LoVo (cell line): Measurements from ENCODE around the gene CARMIL3.
"Not testable (repeated sequence)": the region's sequence is repeated elsewhere in the genome, so short reads cannot be mapped to it uniquely, and the experiment has no call there.

ENCODE experiments used
- DNase-seq: peaks from one replicate; pipeline ENCODE4 v3.0.0-alpha.2; 2016; ENCODE audit warnings: low spot score

CARMIL3 gene, protein sequence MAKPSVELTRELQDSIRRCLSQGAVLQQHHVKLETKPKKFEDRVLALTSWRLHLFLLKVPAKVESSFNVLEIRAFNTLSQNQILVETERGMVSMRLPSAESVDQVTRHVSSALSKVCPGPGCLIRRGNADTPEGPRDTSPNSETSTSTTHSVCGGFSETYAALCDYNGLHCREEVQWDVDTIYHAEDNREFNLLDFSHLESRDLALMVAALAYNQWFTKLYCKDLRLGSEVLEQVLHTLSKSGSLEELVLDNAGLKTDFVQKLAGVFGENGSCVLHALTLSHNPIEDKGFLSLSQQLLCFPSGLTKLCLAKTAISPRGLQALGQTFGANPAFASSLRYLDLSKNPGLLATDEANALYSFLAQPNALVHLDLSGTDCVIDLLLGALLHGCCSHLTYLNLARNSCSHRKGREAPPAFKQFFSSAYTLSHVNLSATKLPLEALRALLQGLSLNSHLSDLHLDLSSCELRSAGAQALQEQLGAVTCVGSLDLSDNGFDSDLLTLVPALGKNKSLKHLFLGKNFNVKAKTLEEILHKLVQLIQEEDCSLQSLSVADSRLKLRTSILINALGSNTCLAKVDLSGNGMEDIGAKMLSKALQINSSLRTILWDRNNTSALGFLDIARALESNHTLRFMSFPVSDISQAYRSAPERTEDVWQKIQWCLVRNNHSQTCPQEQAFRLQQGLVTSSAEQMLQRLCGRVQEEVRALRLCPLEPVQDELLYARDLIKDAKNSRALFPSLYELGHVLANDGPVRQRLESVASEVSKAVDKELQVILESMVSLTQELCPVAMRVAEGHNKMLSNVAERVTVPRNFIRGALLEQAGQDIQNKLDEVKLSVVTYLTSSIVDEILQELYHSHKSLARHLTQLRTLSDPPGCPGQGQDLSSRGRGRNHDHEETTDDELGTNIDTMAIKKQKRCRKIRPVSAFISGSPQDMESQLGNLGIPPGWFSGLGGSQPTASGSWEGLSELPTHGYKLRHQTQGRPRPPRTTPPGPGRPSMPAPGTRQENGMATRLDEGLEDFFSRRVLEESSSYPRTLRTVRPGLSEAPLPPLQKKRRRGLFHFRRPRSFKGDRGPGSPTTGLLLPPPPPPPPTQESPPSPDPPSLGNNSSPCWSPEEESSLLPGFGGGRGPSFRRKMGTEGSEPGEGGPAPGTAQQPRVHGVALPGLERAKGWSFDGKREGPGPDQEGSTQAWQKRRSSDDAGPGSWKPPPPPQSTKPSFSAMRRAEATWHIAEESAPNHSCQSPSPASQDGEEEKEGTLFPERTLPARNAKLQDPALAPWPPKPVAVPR (N-terminal part only)

DNA sequence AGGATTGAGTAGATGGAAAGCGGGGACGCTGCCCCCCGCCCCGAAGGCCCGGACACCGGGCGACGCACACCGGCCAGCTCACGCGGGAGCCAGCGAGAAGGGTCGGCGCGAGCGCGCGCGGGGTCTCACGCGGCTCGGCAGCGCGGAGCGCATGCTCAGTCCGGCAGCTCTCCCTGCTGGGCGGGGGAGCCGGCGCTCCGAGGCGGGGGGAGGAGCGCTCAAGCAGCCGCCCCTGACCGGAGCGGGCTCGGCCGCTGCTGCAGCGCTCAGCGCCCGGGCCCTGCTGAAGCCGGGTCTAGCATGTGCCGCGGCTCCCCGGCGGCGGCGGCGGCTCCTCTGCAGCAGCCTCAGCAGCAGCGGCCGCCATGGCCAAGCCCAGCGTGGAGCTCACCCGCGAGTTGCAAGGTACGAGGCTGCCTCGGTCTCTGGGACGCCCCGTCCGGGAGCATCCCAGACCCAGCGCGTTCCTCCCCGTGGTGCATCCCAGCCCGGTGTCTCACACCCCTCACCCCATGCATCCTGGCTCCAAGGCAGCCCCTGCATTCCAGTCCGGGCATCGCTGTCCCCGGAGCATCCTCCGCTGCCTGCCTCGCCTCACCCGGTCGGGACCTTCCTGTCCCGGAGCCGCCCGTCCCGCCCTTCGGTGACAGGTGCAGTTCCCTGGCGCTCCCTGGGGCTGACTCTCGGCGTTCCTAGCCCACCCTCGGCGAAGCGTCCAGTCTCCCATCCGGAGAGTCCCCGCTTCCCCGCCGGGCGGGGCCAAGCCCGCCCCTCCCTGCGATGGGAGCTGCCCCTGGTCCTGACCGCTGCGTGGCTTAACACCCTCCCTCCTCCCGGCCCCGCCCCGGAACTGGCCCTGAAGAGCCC lies at the start of gene CARMIL3:
Gene CARMIL3 (plus strand): TSS at position 221 of the 867 bp plus-strand sequence. CDS start 145 bp downstream, at position 366.
- DNase-seq = peak; percentile 63

DNA sequence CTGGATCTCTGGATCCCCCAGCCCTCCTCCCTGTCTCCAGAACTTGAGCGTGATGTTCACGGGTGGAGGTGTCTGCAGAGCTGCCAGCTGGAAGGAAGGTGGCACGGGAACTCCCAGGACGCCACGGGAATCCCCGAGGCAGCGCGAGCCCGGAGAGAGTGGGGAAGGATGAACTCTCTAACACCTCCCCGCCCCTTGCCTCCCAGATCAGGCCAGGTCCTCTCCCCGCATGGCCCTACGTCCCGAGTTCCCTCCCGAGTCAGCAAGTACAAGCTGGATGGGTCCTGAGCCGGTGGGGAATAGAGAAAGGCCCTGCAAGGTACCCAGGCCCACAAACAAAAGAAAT lies 45.4 kb upstream of the CARMIL3 start:
- not testable (repeated sequence) for DNase-seq

DNA sequence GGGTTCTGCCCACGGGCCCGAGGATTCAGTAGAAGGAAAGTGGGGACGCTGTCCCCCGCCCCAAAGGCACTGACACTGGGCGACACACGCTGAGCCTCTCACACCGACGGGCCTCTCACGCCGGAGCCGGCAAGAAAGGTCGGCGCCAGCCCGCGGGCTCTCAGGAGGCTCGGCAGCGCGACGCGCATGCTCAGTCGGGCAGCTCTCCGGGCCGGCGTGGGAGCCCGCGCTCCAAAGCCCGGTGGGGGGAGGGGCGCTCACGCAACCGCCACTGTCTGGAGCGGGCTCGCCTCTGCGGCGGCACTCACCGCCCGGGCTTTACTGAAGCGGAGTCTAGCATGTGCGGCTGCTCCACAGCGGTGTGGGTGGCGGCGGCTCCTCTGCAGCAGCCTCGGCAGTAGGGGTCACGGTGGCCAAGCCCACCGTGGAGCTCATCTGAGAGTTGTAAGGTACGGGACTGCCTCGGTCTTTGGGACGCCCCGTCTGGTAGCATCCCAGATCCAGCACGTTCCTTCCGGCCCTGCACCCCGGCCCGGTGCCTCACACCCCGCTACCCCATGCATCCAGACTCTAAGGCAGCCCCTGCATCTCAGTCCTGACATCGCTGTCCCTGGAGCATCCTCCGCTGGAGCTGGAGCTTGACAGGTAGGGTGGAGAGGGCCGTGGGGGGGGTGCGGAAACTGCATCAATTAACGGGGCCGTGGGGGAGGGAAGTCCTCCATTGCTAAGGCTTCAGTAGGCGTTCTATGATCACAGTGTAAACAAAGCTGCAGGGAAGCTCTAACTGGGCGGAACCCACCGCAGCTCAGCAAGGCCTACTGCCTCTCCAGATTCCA lies 44.8 kb upstream of the CARMIL3 start:
- peak; percentile 41 for DNase-seq

DNA sequence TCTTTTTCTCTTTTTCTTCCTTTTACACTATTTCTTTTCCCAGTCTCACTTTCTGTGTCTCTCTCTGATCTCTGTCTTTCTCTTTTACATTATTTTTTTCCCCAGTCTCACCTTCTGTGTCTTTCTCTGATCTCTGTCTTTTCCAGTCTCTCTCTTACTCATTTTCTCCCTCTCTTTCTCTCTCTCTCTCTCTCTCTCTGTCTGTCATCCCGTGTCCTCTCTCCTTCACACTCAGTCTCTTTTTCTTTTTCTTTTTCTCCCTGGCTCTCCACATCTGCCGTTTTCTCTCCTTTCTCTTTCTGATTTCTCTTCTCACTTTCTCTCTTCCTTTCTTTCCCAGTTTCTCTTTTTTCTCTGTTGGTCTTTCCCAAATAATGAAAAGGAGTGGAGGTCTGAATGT lies 40.8 kb upstream of the CARMIL3 start:
- DNase-seq = no peak

DNA sequence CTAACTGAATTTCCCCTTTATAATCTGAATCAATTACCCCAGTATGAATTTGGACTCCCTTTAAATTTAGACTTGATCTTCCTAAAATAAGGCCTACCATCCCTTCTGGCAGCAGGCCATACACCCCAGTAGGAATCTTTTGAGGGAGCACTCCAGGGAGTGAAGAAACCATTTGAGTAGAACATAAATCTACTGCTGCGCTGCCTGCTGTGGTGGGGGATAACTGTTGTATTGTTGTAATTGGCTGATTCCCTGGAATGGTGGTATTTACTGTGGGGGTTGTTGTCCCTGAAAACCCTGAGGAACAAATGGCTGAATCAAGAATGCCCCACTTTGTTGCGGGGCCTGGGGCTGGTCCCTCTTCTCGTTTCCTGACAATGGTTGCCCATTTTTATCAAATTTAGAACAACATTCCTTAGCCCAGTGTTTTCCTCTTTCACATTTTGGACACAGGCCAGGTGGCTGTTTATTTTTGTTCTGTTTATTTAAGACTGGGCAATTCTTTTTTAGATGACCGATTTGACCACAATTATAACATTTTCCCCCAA lies 39.0 kb upstream of the CARMIL3 start:
- DNase-seq = not testable (repeated sequence)

DNA sequence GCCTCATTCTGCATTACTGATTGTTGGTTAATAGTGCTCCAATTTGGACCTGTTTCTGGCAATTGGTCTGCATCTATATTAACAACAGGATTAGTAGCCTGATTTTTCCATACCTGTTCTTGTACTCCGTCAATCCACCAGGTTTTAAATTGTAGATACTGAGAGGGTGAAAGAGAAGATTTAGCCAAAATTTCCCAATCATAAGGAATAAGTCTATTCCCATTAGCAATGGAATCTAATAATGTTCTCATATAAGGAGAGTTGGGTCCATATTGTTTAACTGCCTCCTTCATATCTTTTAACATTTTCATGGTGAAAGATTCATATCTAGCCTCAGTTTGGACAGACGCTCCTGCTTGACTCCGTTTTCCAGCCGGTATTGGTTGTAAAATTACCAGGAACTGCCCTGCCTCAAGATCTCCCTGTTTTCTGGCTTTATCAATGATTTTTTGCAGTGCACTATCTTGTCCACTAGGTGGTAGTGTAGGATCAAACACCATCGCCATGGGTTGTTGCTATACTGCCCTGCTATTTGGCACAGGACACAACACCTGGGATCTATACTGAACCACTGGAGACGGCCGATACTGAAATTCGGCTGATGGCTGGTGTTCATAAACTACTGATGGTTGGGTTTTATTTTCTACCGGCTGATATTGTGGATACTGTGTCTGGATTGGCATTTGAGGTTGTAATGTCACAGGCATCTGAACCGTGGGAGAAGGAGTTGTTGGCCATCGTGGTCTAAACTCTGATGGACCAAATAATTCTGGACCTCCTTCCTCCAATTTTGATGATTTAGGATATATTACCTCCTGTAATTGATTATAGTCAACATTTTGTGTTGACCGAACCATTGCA lies 37.9 kb upstream of the CARMIL3 start:
- DNase-seq = peak; percentile 77

DNA sequence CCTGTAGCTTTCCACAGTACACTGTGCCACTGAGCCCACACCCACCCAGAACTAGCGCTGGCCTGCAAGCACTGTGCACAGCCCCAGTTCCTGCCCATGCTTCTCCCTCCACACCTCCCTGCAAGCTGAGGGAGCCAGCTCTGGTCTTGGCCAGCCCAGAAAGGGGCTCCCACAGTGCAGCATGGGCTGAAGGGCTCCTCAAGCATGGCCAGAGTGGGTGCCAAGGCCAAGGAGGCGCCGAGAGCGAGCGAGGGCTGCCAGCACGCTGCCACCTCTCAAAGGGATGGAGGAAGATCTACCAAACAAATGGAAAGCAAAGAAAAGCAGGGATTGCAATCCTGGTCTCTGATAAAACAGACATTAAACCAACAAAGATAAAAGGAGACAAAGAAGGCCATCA lies 36.1 kb upstream of the CARMIL3 start:
- not testable (repeated sequence) for DNase-seq

DNA sequence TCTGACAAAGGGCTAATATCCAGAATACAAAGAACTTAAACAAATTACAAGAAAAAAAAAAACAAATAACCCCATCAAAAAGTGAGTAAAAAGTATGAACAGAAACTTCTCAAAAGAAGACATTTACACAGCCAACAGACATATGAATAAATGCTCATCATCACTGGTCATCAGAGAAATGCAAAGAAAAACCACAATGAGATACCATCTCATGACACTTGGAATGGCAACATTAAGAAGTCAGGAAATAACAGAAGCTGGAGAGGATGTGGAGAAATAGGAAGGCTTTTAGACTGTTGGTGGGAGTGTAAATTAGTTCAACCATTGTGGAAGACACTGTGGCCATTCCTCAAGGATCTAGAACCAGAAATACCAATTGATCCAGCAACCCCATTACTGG lies 32.8 kb upstream of the CARMIL3 start:
- not testable (repeated sequence) for DNase-seq

DNA sequence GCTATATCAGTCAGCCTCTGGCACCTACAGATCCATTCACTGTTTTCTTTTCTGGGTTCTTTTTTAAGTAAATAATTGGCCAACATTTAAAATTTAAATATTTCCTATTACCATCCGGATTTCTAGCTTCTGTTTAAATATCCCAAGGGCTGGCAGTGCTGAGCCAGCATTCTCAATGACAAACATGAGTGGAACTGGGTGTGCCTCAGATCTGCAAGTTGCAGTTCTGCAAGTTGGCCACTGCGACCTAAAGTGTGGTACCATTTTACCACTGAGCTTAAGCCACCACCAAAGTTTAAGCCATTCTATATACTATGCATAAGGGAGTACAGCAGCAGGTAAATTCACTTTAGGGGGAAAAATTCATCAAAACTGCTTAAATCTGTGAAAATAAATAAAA lies 31.9 kb upstream of the CARMIL3 start:
- DNase-seq = not testable (repeated sequence)

DNA sequence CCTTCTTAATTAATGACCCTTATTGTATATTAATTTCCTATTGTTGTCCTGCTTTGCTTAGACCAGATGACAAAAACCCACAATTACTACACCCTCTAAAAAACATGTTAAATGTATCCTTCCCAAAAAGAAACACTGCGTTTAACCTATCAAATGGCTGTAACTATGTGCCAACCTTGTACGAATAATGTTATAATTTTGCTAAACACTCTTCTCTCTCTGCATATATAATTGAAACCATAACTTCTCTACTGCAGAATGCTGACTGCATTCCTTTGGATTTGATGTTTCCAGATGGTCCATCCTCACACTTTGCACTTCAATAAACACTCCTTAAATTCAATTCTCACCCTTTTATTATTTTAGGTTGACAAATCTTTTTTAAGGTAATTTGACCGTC lies 31.3 kb upstream of the CARMIL3 start:
- DNase-seq = not testable (repeated sequence)

DNA sequence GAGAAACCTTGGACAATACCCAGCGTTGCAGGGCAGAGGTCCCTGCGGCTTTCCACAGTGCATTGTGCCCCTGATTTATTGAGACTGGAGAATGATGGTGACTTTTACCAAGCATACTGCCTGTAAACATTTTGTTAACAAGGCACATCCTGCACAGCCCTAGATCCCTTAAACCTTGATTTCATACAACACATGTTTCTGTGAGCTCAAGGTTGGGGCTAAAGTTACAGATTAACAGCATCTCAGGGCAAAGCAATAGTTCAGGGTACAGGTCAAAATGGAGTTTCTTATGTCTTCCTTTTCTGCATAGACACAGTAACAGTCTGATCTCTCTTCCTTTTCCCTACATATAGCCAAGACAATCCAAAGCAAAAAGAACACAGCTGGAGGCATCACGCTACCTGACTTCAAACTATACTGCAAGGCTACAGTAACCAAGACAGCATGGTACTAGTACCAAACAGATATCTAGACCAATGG lies 26.8 kb upstream of the CARMIL3 start:
- DNase-seq = not testable (repeated sequence)

DNA sequence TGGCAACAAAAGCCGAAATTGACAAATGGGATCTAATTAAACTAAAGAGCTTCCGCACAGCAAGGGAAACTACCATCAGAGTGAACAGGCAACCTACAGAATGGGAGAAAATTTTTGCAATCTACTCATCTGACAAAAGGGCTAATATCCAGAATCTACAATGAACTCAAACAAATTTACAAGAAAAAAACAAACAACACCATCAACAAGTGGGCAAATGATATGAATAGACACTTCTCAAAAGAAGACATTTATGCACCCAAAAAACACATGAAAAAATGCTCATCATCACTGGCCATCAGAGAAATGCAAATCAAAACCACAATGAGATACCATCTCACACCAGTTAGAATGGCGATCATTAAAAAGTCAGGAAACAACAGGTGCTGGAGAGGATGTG lies 22.1 kb upstream of the CARMIL3 start:
- not testable (repeated sequence) for DNase-seq

DNA sequence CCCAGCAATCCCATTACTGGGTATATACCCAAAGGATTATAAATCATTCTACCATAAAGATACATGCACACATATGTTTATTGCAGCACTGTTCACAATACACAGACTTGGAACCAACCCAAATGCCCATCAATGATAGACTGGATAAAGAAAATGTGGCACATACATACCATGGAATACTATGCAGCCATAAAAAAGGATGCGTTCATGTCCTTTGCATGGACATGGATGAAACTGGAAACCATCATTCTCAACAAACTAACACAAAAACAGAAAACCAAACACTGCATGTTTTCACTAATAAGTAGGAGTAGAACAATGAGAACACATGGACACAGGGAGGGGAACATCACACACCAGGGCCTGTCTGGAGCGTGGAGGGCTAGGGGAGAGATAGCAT lies 20.5 kb upstream of the CARMIL3 start:
- not testable (repeated sequence) for DNase-seq

DNA sequence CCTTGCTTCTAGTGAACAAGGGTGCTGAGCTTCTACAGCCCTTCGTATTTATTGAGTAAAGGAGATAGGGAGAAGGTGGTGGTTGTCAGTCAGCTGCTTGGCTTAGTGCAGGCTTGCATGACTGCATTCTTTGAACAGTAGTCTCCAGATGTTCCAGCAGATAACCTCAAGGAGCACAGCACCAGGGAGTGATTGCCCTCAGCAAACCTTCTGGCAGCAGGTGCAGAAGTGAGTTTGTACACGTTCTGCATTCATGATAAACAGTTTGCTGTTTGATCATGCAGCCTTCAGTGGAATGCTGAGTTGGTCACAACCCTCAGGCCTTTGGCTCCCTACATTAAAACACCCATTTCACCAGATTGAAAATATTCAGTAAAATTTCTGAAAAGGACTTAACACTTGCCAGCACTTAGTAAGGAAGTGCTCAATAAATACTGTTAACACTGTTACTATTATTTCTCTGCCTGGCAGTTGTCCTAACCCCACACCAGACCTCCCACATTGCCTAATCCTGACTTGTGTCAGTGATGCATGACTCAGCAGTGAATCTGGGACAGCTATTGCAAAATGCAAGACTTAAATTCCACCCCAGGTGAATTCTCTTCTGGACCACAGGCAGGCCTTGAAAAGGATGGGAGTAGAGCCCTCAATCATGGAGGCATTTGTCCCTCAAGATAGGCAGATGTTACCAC lies 18.9 kb upstream of the CARMIL3 start:
- no peak for DNase-seq

DNA sequence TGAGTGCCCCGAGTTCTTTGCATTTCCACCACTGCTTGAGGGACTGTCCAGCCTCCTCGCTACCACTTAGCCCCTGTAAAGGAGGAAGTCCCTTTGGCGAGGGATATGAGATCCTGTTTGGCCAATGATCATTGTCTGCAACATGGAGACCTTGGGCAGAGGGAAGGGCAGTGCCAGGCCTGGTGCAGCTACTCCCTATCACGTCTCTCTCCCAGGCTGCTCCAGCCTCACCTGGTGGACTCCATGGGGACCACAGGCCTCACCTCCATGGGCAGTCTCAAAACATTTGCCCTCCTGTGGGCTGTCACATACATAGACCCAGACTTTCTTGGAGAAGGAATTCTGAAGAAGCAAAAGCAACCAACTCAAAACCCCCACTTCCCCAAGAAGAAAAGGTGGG lies 16.0 kb upstream of the CARMIL3 start:
- not testable (repeated sequence) for DNase-seq

DNA sequence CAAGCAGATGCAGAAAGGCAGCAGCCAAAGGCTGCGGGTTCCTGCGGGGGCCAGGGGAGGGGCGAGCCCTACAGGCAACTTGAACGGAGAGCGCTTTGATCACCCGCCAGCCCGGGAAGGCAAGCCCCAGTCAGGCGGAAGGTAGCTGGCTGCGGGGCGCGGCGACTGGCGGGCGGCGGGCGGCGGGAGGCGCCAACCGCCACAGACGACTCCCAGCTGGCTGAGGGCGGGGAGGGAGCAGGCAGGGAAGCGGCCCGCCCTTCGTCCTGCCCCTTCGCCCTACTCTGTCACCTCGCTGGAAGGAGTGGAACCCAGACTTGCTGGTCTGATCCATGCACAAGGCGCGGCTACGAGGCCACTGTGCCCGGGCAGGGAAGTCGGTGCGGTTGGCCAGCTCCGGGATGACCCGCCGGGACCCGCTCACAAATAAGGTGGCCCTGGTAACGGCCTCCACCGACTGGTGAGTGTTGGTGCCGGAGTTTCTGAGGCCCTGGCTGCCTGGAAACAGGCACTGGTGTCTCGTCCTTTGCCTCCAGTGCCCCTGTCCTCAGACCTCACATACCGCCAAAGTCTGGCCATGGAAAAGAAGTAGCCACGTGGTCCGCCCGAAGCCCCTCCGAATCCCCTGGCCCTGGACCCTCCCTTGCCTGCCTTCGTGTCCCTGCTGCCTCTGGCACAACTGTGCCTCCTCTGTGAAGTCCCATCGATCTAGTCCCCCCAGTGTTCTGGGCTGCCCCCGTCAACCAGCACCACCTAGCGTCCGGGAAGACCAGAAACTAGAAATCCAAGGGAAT lies 15.4 kb upstream of the CARMIL3 start:
- peak; percentile 79 for DNase-seq

DNA sequence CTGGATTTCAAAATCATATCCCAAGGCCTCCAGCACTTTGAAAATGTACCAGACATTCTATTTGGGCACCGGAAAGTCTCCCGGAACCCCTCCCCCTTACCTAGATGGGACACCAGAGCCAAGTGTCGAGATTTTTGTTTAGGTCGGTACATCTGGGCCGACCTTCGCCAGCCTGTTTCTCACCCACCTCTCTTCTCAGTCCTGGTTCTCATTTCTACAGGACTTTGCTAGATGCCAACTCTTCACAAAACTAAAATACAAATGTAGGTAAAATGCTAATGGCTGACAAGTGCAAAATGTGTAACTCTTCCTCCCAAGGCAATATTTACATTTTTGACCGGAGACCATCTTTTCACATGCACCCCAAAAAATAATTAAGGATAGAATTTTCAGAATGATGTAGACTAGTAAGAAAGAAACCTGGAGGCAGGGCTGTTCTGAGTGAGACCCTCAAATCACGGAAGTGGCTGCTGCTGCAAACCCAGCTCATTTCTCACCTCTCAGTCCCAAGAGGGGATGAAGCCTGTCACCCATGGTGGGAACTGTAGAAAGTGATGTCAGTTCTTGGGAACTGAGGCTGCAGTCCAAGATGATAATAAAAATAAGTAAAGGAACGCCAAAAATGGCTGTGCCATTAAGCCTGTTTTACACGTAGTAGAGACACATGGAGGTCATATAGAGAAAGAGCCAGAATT lies 14.7 kb upstream of the CARMIL3 start:
- DNase-seq = not testable (repeated sequence)
